Neuronal stem cell (in vitro differentiated cells): Measurements from ENCODE around the gene DAPK1.

Experiments used
- DNase-seq: peaks from one replicate; pipeline ENCODE4 v3.0.0-alpha.2; 2013; ENCODE audit warnings: low spot score
- H2AFZ ChIP-seq: one replicate; pipeline ENCODE4 v1.6.1; 2013; ENCODE audit warnings: mild to moderate bottlenecking, low read length, inconsistent platforms
- H2AK5ac ChIP-seq: 2 replicates; pipeline ENCODE4 v1.6.1; 2013; ENCODE audit warnings: low read depth, mild to moderate bottlenecking, inconsistent platforms, low read length, moderate library complexity, mixed read lengths
- H2BK120ac ChIP-seq: 2 replicates; pipeline ENCODE4 v1.6.1; 2013; ENCODE audit warnings: low read depth, mild to moderate bottlenecking, inconsistent platforms, low read length, moderate library complexity, mixed read lengths
- H2BK12ac ChIP-seq: one replicate; pipeline ENCODE4 v1.6.1; 2013; ENCODE audit warnings: low read length, inconsistent platforms
- H2BK15ac ChIP-seq: 2 replicates; pipeline ENCODE4 v1.6.1; 2013; ENCODE audit warnings: mild to moderate bottlenecking, low read length, inconsistent platforms, mixed read lengths
- H2BK5ac ChIP-seq: one replicate; pipeline ENCODE4 v1.6.1; 2013; ENCODE audit warnings: inconsistent platforms, mild to moderate bottlenecking, low read length, moderate library complexity
- H3K14ac ChIP-seq: one replicate; pipeline ENCODE4 v1.6.1; 2013; ENCODE audit warnings: low read length, inconsistent platforms
- H3K18ac ChIP-seq: 2 replicates; pipeline ENCODE4 v1.6.1; 2013; ENCODE audit warnings: low read length, inconsistent platforms
- H3K23ac ChIP-seq: 2 replicates; pipeline ENCODE4 v1.6.1; 2013; ENCODE audit warnings: low read depth, mild to moderate bottlenecking, mixed read lengths, low read length, inconsistent platforms; ENCODE audit not compliant: poor library complexity
- H3K27ac ChIP-seq: replicated peaks from 3 replicates; pipeline ENCODE4 v1.5.1; 2013; ENCODE audit warnings: low read length, inconsistent platforms
- H3K27me3 ChIP-seq, 3 experiments: 2 replicates each; pipeline ENCODE4 v1.6.1; 2013; ENCODE audit warnings: low read length in 3 of 3, mild to moderate bottlenecking in 2 of 3, inconsistent platforms in 1 of 3, low read depth in 1 of 3, mixed read lengths in 1 of 3, moderate library complexity in 1 of 3; ENCODE audit not compliant: control insufficient read depth in 3 of 3, insufficient read depth in 3 of 3
- H3K36me3 ChIP-seq, 2 donors: replicated peaks in 1 of 2; 2 replicates each; pipeline ENCODE4 v1.6.1; 2013; ENCODE audit warnings: low read length in 2 of 2; ENCODE audit not compliant: control insufficient read depth in 2 of 2, insufficient read depth in 2 of 2
- H3K4ac ChIP-seq: 2 replicates; pipeline ENCODE4 v1.6.1; 2013; ENCODE audit warnings: inconsistent platforms, mild to moderate bottlenecking, low read length, moderate library complexity
- H3K4me1 ChIP-seq, 2 donors: 1 replicate in 1 of 2; 2 replicates in 1 of 2; pipeline ENCODE4 v1.6.1; 2013; ENCODE audit warnings: low read length in 2 of 2, low read depth in 1 of 2; ENCODE audit not compliant: control insufficient read depth in 2 of 2, insufficient read depth in 1 of 2
- H3K4me2 ChIP-seq: one replicate; pipeline ENCODE4 v1.6.1; 2013; ENCODE audit warnings: mild to moderate bottlenecking, low read length, inconsistent platforms; ENCODE audit not compliant: insufficient read depth, poor library complexity, severe bottlenecking
- H3K4me3 ChIP-seq, 2 donors: 2 replicates each; pipeline ENCODE4 v1.5.1; 2013; ENCODE audit warnings: low read length in 2 of 2, mild to moderate bottlenecking in 2 of 2, inconsistent platforms in 1 of 2, moderate library complexity in 1 of 2
- H3K79me1 ChIP-seq: one replicate; pipeline ENCODE4 v1.6.1; 2013; ENCODE audit warnings: low read depth, mild to moderate bottlenecking, inconsistent platforms, low read length, moderate library complexity
- H3K9ac ChIP-seq: one replicate; pipeline ENCODE4 v1.6.1; 2013; ENCODE audit warnings: mild to moderate bottlenecking, low read depth, low read length, inconsistent platforms; ENCODE audit not compliant: poor library complexity
- H3K9me3 ChIP-seq, 2 donors: replicated peaks in 1 of 2; 2 replicates each; pipeline versions ENCODE3 to v1.6.1; 2013; ENCODE audit warnings: low read length in 2 of 2, mild to moderate bottlenecking in 2 of 2, inconsistent platforms in 1 of 2, low read depth in 1 of 2, mixed read lengths in 1 of 2, moderate library complexity in 1 of 2; ENCODE audit not compliant: control insufficient read depth in 2 of 2, insufficient read depth in 1 of 2
- H4K8ac ChIP-seq: one replicate; pipeline ENCODE4 v1.6.1; 2013; ENCODE audit warnings: low read depth, mild to moderate bottlenecking, inconsistent platforms, low read length, moderate library complexity
- H4K91ac ChIP-seq: one replicate; pipeline ENCODE4 v1.6.1; 2013; ENCODE audit warnings: low read length, low read depth, mild to moderate bottlenecking, inconsistent platforms; ENCODE audit not compliant: poor library complexity
- WGBS, 2 donors: extraction: QIAGEN DNeasy Blood & Tissue Kit; methylation state at CpG; one replicate each; pipeline ENCODE4 v1.1.7; 2013; ENCODE audit warnings: missing lambda C conversion rate in 2 of 2, mixed read lengths in 1 of 2; ENCODE audit not compliant: insufficient read length in 2 of 2, insufficient replicate concordance in 1 of 2; ENCODE audit errors: extremely low coverage in 2 of 2; 5-methylcytosine and 5-hydroxymethylcytosine counted together

DAPK1 gene

DNA sequence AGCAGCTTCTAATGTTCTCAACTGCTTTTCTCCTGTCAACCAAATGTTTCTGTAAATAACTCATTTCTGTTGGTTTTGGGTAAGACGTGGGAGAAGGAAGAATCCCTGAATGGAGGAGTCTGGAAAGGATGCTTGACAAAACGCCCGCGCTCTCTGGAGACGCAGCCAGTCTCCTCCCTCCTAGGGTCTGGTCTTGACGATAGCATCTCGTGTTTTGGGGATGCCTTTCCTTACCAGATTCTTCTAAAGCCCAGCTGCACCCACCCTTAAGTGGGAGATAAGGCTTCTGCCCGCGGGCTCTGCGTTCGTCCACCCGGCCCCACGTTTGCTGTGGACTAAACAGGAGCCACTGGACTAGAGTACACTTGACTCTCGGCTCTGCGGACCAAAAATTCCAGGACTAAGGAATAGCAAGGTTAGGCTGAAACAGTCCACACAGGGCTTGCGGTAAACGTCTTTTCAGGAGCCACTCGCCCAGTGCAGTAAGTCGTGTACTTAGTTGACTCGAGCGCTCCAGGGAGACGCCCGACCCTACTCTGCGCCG is 227.8 kb downstream of the DAPK1 start:
- Histone ChIP-seq H3K14ac (no peak overlapping the region), H3K4me1 (peaks cover 0 to 2% of the 10 kb centered on the region in 2 donors), H3K36me3 (peaks cover 4 to 29% of the 10 kb centered on the region in 2 donors), H4K8ac (no peak overlapping the region), H3K4me3 (peak overlapping the region; percentile 80 to 83), H3K9me3 (no peaks in the 10 kb centered on the region), H3K79me1 (no peaks in the 10 kb centered on the region), H3K4ac (no peak overlapping the region), H3K9ac (no peak overlapping the region), H2BK120ac (no peak overlapping the region), H3K27ac (no peak overlapping the region), H3K27me3 (peaks cover 0 to 3% (median 0%) of the 10 kb centered on the region in 3 experiments), H2AFZ (peak overlapping the region; percentile 99), H2AK5ac (no peak overlapping the region), H2BK12ac (no peak overlapping the region), H4K91ac (no peak overlapping the region), H2BK5ac (no peak overlapping the region), H3K23ac (peak overlapping the region; percentile 83), H2BK15ac (no peak overlapping the region), H3K4me2 (peak overlapping the region; percentile 89), H3K18ac (no peak overlapping the region)
- no peak for DNase-seq
- no CpG with 5 or more reads among the region's 25 CpGs for WGBS, 2 donors

DNA sequence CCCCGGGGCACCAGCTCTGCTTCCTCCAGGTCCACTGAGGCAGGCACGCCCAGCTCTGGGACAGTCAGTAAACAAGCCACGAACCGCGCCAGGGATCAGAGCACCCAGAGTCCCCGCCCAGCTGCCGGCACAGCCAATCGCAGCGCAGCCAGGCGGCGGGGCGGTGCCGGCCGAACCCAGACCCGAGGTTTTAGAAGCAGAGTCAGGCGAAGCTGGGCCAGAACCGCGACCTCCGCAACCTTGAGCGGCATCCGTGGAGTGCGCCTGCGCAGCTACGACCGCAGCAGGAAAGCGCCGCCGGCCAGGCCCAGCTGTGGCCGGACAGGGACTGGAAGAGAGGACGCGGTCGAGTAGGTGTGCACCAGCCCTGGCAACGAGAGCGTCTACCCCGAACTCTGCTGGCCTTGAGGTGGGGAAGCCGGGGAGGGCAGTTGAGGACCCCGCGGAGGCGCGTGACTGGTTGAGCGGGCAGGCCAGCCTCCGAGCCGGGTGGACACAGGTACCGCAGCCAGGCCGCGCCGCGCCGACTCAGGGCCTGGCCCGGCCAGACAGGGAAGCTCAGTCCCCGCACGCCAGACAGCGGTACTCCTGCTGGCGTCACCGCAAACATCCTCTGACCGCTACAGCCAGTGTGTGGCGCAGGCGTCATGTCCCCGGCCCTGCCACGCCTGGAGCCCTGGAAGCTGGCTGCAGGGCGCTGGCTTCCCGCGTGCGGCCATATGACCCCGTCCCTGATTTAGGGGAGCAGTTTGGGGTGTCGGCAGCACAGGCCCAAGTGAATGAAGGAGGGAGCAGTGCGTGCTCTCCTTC is 228.4 kb downstream of the DAPK1 start, which contains the start of gene CTSL:
TSS of gene CTSL (plus strand) at position 220 of the 810 bp plus-strand sequence. CDS start 1,485 bp downstream, outside the sequence.
- Histone ChIP-seq H2AK5ac (no peak within 1 kb of the TSS), H2BK120ac (no peak within 1 kb of the TSS), H2BK15ac (peak within 1 kb of the TSS; percentile 28), H3K27me3 (peaks cover 0 to 3% (median 0%) of the 10 kb centered on the region in 3 experiments), H3K4ac (no peak within 1 kb of the TSS), H3K23ac (peak within 1 kb of the TSS; percentile 83), H3K4me3 (peak within 1 kb of the TSS; percentile 80 to 83), H3K79me1 (no peaks in the 10 kb centered on the region), H2AFZ (peak within 1 kb of the TSS; percentile 99), H3K27ac (peak within 1 kb of the TSS; percentile 62), H3K9me3 (no peaks in the 10 kb centered on the region), H3K14ac (peak within 1 kb of the TSS; percentile 60), H4K91ac (no peak within 1 kb of the TSS), H3K18ac (peak within 1 kb of the TSS; percentile 98), H3K36me3 (peaks cover 6 to 35% of the 10 kb centered on the region in 2 donors), H2BK5ac (no peak within 1 kb of the TSS), H3K4me1 (peaks cover 0 to 2% of the 10 kb centered on the region in 2 donors), H2BK12ac (no peak within 1 kb of the TSS), H4K8ac (peak within 1 kb of the TSS; percentile 87), H3K9ac (peak within 1 kb of the TSS; percentile 96), H3K4me2 (peak within 1 kb of the TSS; percentile 89)
- no CpG with 5 or more reads among the region's 67 CpGs for WGBS, 2 donors
- peak; percentile 72 for DNase-seq

DNA sequence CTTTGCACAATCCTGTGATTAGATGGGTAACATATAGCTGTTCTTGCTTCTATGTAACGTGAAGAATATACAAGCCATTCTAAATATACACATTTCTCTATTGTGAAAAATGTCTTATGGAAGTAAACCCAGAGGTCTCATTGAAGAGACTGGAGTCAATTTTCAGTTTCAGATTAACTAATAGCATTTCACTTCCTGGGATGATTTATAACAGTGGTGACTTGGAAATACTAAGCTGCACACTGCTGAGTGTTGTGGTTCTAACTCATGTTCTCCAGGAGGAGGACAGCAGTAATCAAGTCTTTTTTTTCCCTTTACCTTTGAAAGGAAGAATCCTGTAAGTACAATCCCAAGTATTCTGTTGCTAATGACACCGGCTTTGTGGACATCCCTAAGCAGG is 231.6 kb downstream of the DAPK1 start:
- H2BK120ac ChIP-seq = no peak overlapping the region
- no peak overlapping the region for H3K14ac ChIP-seq
- H3K79me1 ChIP-seq = no peaks in the 10 kb centered on the region
- H3K18ac ChIP-seq = no peak overlapping the region
- no peak overlapping the region for H2AK5ac ChIP-seq
- no peak overlapping the region for H3K9ac ChIP-seq
- no peak overlapping the region for H4K91ac ChIP-seq
- peaks cover 8 to 35% of the 10 kb centered on the region in 2 donors for H3K36me3 ChIP-seq
- H3K4ac ChIP-seq = no peak overlapping the region
- H3K4me1 ChIP-seq = peaks cover 0 to 2% of the 10 kb centered on the region in 2 donors
- no peak overlapping the region for H2BK15ac ChIP-seq
- H2BK5ac ChIP-seq = no peak overlapping the region
- DNase-seq = no peak
- no peak overlapping the region for H2AFZ ChIP-seq
- no peak overlapping the region for H3K27ac ChIP-seq
- no peaks in the 10 kb centered on the region for H3K9me3 ChIP-seq
- no peaks in the 10 kb centered on the region for H3K27me3 ChIP-seq
- no peak overlapping the region for H2BK12ac ChIP-seq
- H3K4me2 ChIP-seq = no peak overlapping the region
- H3K23ac ChIP-seq = no peak overlapping the region
- H3K4me3 ChIP-seq = no peak overlapping the region
- WGBS, 2 donors = no CpG with 5 or more reads among the region's 2 CpGs
- H4K8ac ChIP-seq = no peak overlapping the region

DNA sequence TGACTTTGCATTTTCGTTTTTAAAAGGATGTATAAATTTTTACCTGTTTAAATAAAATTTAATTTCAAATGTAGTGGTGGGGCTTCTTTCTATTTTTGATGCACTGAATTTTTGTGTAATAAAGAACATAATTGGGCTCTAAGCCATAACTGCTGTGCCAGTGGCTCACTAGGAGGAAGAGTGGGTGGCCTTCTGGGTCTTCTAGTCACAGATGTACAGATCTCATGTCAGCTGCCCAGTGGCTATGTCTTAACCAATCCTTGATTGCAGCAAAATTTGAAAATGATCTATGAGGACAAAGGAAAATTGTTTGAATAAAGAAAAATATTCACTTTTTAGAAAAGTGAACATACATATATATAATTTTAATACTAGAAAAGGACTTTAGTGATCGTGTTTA is 233.7 kb downstream of the DAPK1 start:
- Histone ChIP-seq H2BK5ac (no peak overlapping the region), H3K4me2 (no peak overlapping the region), H2BK120ac (no peak overlapping the region), H3K4ac (no peak overlapping the region), H2BK15ac (no peak overlapping the region), H3K36me3 (peaks cover 8 to 35% of the 10 kb centered on the region in 2 donors), H3K4me3 (no peak overlapping the region), H2BK12ac (no peak overlapping the region), H3K23ac (no peak overlapping the region), H4K91ac (no peak overlapping the region), H3K79me1 (no peaks in the 10 kb centered on the region), H3K27ac (no peak overlapping the region), H3K27me3 (no peaks in the 10 kb centered on the region), H3K9ac (no peak overlapping the region), H2AK5ac (no peak overlapping the region), H3K18ac (no peak overlapping the region), H3K9me3 (no peaks in the 10 kb centered on the region), H3K4me1 (no peaks in the 10 kb centered on the region), H4K8ac (no peak overlapping the region), H2AFZ (no peak overlapping the region), H3K14ac (no peak overlapping the region)
- DNase-seq = no peak
- WGBS, 2 donors = no CpG with 5 or more reads among the region's 2 CpGs
